Stimulated activated CD8-positive, alpha-beta memory T cell treated with anti-CD3 and anti-CD28 coated beads, Interleukin-4, amount 100 ng/mL, for 24 hours (primary cell): ENCODE results near the gene STAT6.

Source experiments
- DNase-seq: peaks from one replicate; pipeline ENCODE4 v3.0.0-alpha.2; 2020; ENCODE audit warnings: low read depth

Gene STAT6, protein sequence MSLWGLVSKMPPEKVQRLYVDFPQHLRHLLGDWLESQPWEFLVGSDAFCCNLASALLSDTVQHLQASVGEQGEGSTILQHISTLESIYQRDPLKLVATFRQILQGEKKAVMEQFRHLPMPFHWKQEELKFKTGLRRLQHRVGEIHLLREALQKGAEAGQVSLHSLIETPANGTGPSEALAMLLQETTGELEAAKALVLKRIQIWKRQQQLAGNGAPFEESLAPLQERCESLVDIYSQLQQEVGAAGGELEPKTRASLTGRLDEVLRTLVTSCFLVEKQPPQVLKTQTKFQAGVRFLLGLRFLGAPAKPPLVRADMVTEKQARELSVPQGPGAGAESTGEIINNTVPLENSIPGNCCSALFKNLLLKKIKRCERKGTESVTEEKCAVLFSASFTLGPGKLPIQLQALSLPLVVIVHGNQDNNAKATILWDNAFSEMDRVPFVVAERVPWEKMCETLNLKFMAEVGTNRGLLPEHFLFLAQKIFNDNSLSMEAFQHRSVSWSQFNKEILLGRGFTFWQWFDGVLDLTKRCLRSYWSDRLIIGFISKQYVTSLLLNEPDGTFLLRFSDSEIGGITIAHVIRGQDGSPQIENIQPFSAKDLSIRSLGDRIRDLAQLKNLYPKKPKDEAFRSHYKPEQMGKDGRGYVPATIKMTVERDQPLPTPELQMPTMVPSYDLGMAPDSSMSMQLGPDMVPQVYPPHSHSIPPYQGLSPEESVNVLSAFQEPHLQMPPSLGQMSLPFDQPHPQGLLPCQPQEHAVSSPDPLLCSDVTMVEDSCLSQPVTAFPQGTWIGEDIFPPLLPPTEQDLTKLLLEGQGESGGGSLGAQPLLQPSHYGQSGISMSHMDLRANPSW

DNA sequence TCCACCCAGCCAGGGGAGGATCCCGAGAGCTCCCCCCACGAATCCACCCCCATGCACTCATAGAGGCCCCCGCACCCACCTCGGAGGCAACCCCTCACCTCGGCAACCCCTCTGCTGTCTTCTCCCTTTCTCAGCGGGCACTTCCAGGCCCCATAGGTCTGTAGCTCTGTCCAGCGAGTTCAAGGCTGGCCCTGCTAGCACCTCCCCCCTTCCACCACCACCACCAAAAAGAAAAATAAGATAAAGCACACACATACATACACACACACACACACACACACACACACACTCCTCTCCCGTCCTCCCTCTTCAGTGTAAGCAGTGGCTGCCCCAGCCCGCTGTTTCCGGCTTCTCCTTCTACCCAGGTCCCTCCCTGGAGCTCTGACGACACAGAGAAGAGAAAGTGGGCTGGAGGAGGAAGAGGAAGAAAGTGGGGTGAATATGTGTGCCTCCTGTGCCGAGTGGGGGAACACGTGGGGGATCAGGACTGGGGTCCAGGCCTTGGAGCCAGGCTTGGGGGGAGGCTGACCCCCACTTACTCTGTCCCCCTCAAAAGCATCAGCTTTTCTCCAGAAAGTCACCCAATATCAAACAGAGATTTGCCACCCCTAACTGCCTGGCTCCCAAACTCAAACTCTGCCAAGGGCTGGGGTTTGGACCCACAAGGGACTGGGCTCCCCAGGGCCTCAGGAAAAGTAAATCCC is at the start of gene STAT6:
TSS of gene STAT6 (minus strand) at position 332 of the 704 bp plus-strand sequence. CDS start 3,084 bp downstream, outside the sequence.
- DNase-seq: peak; percentile 64

DNA sequence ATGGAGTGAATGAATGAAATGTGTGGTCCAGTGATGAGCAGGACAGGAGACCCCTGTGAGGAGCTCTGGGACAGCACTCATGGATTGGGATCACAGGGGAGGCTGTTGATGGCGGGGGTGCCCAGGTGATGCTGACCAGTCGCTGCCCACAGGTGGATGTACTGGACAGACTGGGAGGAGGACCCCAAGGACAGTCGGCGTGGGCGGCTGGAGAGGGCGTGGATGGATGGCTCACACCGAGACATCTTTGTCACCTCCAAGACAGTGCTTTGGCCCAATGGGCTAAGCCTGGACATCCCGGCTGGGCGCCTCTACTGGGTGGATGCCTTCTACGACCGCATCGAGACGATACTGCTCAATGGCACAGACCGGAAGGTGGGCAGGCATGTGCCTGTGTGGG is 49.6 kb upstream of the STAT6 start:
- DNase-seq: no peak

- no peak for DNase-seq
Observed at GRCh38 chr12:57160040-57160439, 48.9 kb upstream of the STAT6 start.

DNA sequence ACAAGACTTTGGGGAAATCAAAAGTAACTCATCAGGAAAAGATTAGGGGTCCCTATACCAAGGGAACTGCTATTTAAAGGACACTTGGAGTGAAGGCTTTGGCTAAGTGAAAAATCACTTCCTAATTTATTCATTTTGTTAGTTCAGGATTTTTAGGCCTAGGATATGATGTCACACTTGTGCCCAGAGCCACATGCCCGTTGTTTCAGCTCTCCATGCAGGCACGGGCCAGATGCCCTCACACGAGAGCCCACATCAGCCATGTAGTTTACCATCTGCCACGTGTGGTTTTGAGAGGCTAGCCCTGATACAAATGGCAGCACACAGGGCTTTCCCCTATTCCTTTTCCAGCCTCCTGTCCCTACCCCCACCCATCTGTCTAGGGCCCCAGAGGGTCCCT is 48.1 kb upstream of the STAT6 start:
- DNase-seq: no peak

- DNase-seq: no peak
Observed at GRCh38 chr12:57158665-57159064, 47.5 kb upstream of the STAT6 start.

- DNase-seq: no peak
Observed at GRCh38 chr12:57158186-57158585, 47.0 kb upstream of the STAT6 start.

- no peak for DNase-seq
Observed at GRCh38 chr12:57157588-57158173, 46.5 kb upstream of the STAT6 start.

DNA sequence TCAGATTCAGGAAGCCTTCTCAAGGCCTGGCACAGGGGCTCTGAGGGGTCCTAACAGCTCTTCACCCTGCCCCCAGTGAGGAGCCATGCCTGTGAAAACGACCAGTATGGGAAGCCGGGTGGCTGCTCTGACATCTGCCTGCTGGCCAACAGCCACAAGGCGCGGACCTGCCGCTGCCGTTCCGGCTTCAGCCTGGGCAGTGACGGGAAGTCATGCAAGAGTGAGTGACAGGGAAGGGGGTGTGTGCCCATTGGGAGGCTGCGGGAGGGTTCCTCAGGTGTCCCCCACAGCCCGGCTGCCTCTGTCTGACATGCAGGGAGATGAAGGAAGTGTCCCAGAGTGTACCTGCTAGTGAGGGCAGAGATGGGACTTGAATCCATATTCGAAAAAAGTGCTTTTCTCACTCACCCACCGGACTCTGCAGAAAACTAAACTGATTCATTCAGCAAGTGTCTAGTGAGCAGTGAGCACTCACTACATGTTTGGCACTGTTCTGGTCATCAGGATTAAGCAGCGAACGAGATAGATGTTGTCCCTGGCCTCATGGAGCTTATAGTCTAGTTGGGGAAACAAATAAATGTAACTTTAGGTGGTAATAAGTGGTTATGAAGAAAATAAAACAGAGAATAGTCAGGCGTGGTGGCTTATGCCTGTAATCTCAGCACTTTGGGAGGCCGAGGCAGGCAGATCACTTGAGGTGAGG is 45.7 kb upstream of the STAT6 start:
- DNase-seq: no peak

- no peak for DNase-seq
Observed at GRCh38 chr12:57154804-57155434, 43.8 kb upstream of the STAT6 start.

GRCh38 chr12:57154076-57154475 is 42.9 kb upstream of the STAT6 start:
- no peak for DNase-seq

DNA sequence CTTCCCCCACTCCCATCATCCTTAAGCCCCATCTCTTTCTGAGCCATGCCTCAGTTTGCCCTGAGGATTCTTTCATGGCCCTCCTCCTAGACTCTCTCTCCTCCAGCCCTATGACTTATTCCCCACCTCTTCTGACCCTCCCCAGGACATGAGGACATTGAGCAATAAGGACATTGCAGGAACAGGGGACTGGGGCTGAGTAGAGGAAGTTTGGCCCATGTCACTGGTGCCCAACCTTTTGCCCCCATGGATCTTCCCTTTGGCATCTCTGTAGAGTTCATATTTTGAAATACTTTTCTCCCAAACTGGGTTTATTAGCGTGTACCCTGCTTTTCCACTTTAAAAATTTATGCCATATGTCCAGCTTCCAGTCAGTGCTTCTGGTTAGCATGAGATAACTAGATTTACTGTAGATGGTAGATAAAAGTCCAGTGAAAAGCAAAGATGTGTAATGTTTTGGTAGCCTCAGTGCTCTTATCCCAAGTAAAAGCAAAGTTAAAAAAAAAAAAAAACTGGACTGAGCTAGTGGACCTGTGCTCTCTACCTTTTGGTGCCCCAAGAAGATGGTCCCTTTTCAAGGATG is 42.3 kb upstream of the STAT6 start:
- no peak for DNase-seq

DNA sequence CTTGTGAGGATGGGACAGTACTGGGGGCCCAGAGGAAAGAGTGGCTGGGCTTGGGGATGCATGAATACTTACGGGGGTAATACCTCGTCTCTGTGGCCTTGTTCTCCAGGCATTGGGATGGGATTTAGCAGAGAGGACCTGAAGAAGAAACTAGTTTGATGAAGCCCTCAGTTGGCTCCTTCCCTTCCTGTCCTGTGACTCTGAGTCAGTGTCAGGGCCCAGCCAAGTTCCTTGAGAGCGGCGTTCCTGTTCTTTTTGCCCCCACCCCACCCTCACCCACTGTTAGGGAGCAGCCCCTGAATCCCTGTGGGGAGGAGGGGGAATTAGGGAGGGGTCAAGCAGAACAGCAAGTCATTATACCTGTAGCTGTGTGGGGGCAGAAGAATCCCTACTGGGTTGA is 41.5 kb upstream of the STAT6 start:
- DNase-seq: no peak

- no peak for DNase-seq
Observed at GRCh38 chr12:57151741-57152630, 40.8 kb upstream of the STAT6 start.

- DNase-seq: no peak
Observed at GRCh38 chr12:57150400-57151000, 39.3 kb upstream of the STAT6 start.

GRCh38 chr12:57149245-57149900 is 38.2 kb upstream of the STAT6 start:
- DNase-seq: no peak

DNA sequence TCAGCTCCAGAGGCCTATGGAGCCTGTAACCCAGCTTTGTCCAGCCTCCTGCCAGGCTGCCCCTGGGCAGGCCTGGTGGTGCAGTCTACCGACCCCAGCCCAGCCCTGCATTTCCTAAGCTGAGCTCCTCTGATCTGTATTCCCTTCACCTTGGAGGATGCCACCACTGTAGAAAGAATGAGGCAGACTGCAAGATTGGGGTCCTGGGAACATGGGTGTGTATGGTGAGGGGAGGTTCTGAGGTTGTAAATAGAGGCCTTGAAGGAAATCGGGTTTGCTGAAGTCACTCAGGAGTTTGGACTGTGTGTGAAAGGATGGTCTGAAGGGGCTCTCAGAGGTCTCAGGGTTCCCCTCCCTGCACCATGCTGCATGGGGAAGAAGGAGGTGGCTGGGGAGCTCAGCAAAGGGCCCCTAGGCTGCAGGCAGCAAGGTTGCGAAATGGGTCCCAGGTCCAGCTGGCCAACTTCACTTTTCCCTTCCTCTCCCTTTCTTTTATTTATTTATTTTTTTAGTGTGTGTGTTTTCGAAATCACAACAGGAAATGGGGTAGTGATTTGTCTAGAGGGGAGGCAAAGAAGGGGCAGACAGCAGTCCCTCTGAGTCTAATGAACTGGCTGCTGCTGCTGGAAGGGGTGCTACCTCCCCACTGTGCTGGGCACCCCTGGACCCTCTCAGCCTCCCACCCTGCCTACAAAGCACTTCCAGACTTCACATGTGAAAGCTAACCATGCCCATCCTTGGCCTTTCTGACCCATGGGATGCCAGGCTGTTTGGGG is 37.5 kb upstream of the STAT6 start:
- DNase-seq: no peak

GRCh38 chr12:57146961-57147944 is 36.1 kb upstream of the STAT6 start, which contains the start of gene LRP1-AS:
Gene LRP1-AS, minus strand, starts transcription at chr12:57147619.
- DNase-seq: no peak
